WERI-Rb-1 (cell line): ENCODE data around the gene PLCH1.

ENCODE experiments used
- DNase-seq: peaks from one replicate; pipeline ENCODE4 v3.0.0-alpha.2; 2020
- H3K27ac ChIP-seq: fragments of 250-450 bp; sonication (Bioruptor Pico); 2 replicates; pipeline ENCODE4 v1.5.1; 2020; ENCODE audit warnings: mild to moderate bottlenecking, moderate library complexity
- H3K27me3 ChIP-seq: fragments of 250-450 bp; sonication (Bioruptor Pico); 2 replicates; pipeline ENCODE4 v1.5.1; 2021; ENCODE audit warnings: mild to moderate bottlenecking, low read depth, moderate library complexity; ENCODE audit not compliant: insufficient read depth, severe bottlenecking
- H3K36me3 ChIP-seq: fragments of 250-450 bp; sonication (Bioruptor Pico); 2 replicates; pipeline ENCODE4 v1.5.1; 2020; ENCODE audit warnings: mild to moderate bottlenecking, moderate library complexity
- H3K4me3 ChIP-seq: 2 replicates; pipeline ENCODE4 v1.5.1; 2011; ENCODE audit warnings: low read depth, mild to moderate bottlenecking, control low read depth, low read length
- H3K9me3 ChIP-seq: fragments of 250-450 bp; sonication (Bioruptor Pico); 2 replicates; pipeline ENCODE4 v1.5.1; 2021; ENCODE audit warnings: mild to moderate bottlenecking, moderate library complexity; ENCODE audit not compliant: severe bottlenecking
- CTCF ChIP-seq: IDR thresholded peaks from 2 replicates; pipeline ENCODE4 v1.5.1; 2011; ENCODE audit warnings: low read depth, mild to moderate bottlenecking, control low read depth, inconsistent platforms, low read length

PLCH1 gene

DNA sequence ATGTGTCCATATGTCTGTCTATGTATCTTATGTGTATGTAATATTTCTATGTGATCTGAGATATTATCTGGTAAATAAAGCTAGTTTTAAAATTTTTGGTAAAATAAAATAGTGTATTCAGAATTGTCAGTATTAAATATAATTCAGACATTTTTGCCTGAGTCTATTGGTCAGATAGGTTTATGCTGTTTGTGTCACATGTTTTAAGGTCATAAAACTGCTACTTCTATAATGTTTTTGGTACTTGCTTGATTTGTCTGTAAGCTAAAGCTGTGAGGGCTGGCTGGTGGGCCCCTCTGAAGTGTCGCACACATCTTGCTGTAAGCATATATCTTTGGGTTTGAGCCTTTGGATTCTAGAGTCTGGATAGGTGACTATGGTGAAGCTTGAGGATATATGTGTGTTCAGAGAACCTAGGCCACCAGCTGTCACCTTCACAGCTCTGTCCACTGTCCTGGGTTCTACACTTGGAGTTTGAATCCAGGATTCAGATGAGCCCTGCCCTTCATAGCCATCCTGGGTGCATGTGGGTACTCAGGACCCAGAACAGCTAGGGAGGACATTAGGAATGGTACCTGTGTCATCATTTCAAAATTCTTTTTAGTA lies 379.6 kb downstream of the PLCH1 start:
- no peak for TF ChIP-seq CTCF
- DNase-seq = no peak
- Histone ChIP-seq H3K9me3 (no peaks in the 10 kb centered on the region), H3K27ac (no peak overlapping the region), H3K36me3 (no peaks in the 10 kb centered on the region), H3K4me3 (no peak overlapping the region), H3K27me3 (no peaks in the 10 kb centered on the region)

GRCh38 chr3:155364492-155364891 lies 380.4 kb downstream of the PLCH1 start:
- H3K4me3 ChIP-seq = no peak overlapping the region
- no peak for DNase-seq
- H3K9me3 ChIP-seq = no peaks in the 10 kb centered on the region
- H3K36me3 ChIP-seq = no peaks in the 10 kb centered on the region
- TF ChIP-seq CTCF = no peak
- H3K27ac ChIP-seq = no peak overlapping the region
- no peaks in the 10 kb centered on the region for H3K27me3 ChIP-seq

GRCh38 chr3:155363690-155364070 lies 381.2 kb downstream of the PLCH1 start:
- Histone ChIP-seq H3K9me3 (no peaks in the 10 kb centered on the region), H3K27ac (no peak overlapping the region), H3K27me3 (no peaks in the 10 kb centered on the region), H3K4me3 (no peak overlapping the region), H3K36me3 (no peaks in the 10 kb centered on the region)
- no peak for DNase-seq
- TF ChIP-seq CTCF = no peak

GRCh38 chr3:155362808-155363689 lies 381.8 kb downstream of the PLCH1 start:
- no peaks in the 10 kb centered on the region for H3K27me3 ChIP-seq
- no peak for TF ChIP-seq CTCF
- no peak overlapping the region for H3K4me3 ChIP-seq
- DNase-seq = no peak
- H3K27ac ChIP-seq = no peak overlapping the region
- no peaks in the 10 kb centered on the region for H3K36me3 ChIP-seq
- no peaks in the 10 kb centered on the region for H3K9me3 ChIP-seq

DNA sequence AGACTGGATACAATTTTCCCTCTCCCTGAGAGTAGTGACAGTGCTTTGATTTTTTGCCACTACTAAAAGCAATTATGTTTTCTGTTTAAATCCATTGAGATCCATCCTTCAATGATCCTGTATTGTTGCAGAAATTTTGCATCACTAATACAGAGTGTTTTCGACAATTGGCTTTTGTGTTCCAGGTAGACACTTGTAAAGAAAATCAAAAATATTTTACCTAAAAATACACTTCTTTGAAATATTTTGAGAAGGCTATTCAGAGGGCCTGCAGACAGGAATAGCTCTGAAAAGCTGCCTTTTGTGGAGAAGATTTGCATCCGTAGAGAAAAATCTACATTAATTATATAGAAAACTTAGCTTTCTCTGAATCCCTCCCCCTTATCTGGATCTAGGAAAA lies 384.6 kb downstream of the PLCH1 start:
- H3K27me3 ChIP-seq = no peaks in the 10 kb centered on the region
- TF ChIP-seq CTCF = no peak
- no peaks in the 10 kb centered on the region for H3K36me3 ChIP-seq
- H3K9me3 ChIP-seq = no peaks in the 10 kb centered on the region
- H3K4me3 ChIP-seq = no peak overlapping the region
- DNase-seq = no peak
- H3K27ac ChIP-seq = no peak overlapping the region
